Smooth muscle cell of the brain vasculature (primary cell): Measurements from ENCODE around the gene CRHR1.

ENCODE experiments used
- DNase-seq: peaks from one replicate; pipeline ENCODE4 v3.0.0-alpha.2; 2012; ENCODE audit warnings: low read depth, low spot score

Gene CRHR1

GRCh38 chr17:45789874-45790273 is 5.8 kb downstream of the CRHR1 start:
- DNase-seq = no peak

GRCh38 chr17:45790296-45790922 is 6.3 kb downstream of the CRHR1 start:
- DNase-seq = no peak

GRCh38 chr17:45791041-45791582 is 7.0 kb downstream of the CRHR1 start:
- no peak for DNase-seq

- no peak for DNase-seq
These were observed 7.8 kb downstream of the CRHR1 start for GRCh38 chr17:45791935-45792334.

GRCh38 chr17:45792437-45792836 is 8.3 kb downstream of the CRHR1 start:
- no peak for DNase-seq

- DNase-seq = no peak
These were observed 9.1 kb downstream of the CRHR1 start for GRCh38 chr17:45792995-45793755.

- DNase-seq = no peak
These were observed 9.9 kb downstream of the CRHR1 start for GRCh38 chr17:45793999-45794540.

GRCh38 chr17:45794840-45795239 is 10.7 kb downstream of the CRHR1 start:
- no peak for DNase-seq

- no peak for DNase-seq
These were observed 16.7 kb downstream of the CRHR1 start for GRCh38 chr17:45800816-45801215.

- no peak for DNase-seq
These were observed 17.3 kb downstream of the CRHR1 start for GRCh38 chr17:45801421-45801820.

GRCh38 chr17:45808845-45809244 is 24.7 kb downstream of the CRHR1 start:
- no peak for DNase-seq

- no peak for DNase-seq
These were observed 25.4 kb downstream of the CRHR1 start for GRCh38 chr17:45809499-45809898.

GRCh38 chr17:45812102-45812501 is 28.0 kb downstream of the CRHR1 start:
- DNase-seq = no peak

- DNase-seq = no peak
These were observed 29.1 kb downstream of the CRHR1 start for GRCh38 chr17:45813048-45813725.

GRCh38 chr17:45814622-45815606 is 30.8 kb downstream of the CRHR1 start:
- DNase-seq = no peak

- DNase-seq = no peak
These were observed 31.6 kb downstream of the CRHR1 start for GRCh38 chr17:45815752-45816151.

GRCh38 chr17:45818041-45818440 is 33.9 kb downstream of the CRHR1 start:
- no peak for DNase-seq

- DNase-seq = no peak
These were observed 34.6 kb downstream of the CRHR1 start for GRCh38 chr17:45818699-45819098.

GRCh38 chr17:45819632-45820031 is 35.5 kb downstream of the CRHR1 start:
- no peak for DNase-seq

- DNase-seq = no peak
These were observed 36.1 kb downstream of the CRHR1 start for GRCh38 chr17:45820052-45820780.
